Loucy (cell line): ENCODE data around the gene FRMD8.

Source experiments
- H2AFZ ChIP-seq: fragments of 200-600 bp; sonication (generic); 2 replicates; pipeline ENCODE4 v1.6.0; 2016; ENCODE audit warnings: antibody characterized with exemption, mild to moderate bottlenecking, low read length, moderate library complexity
- H3F3A ChIP-seq: fragments of 200-600 bp; 2 replicates; pipeline ENCODE4 v1.6.0; 2016; ENCODE audit warnings: antibody characterized with exemption, low read depth, mild to moderate bottlenecking
- H3K27me3 ChIP-seq: fragments of 200-600 bp; sonication (generic); 2 replicates; pipeline ENCODE4 v1.6.1; 2014; ENCODE audit warnings: low read length, mild to moderate bottlenecking; ENCODE audit not compliant: insufficient read depth, poor library complexity, severe bottlenecking
- H3K36me3 ChIP-seq: fragments of 200-600 bp; sonication (generic); 2 replicates; pipeline ENCODE4 v1.6.1; 2016; ENCODE audit warnings: low read length; ENCODE audit not compliant: insufficient read depth
- H3K4me1 ChIP-seq: fragments of 200-600 bp; sonication (generic); 2 replicates; pipeline ENCODE4 v1.5.1; 2014; ENCODE audit warnings: low read length, mild to moderate bottlenecking; ENCODE audit not compliant: insufficient read depth, poor library complexity, severe bottlenecking
- H3K4me2 ChIP-seq: fragments of 200-600 bp; sonication (generic); 2 replicates; pipeline ENCODE4 v1.6.0; 2014; ENCODE audit warnings: antibody characterized with exemption, low read length, low read depth, mild to moderate bottlenecking; ENCODE audit not compliant: poor library complexity, severe bottlenecking
- H3K4me3 ChIP-seq: fragments of 200-600 bp; sonication (generic); 2 replicates; pipeline ENCODE4 v1.5.1; 2014; ENCODE audit warnings: low read length, mild to moderate bottlenecking, mixed read lengths; ENCODE audit not compliant: poor library complexity, severe bottlenecking
- H3K79me2 ChIP-seq: fragments of 200-600 bp; sonication (generic); 2 replicates; pipeline ENCODE4 v1.6.1; 2014; ENCODE audit warnings: low read length; ENCODE audit not compliant: insufficient read depth
- H3K9ac ChIP-seq: fragments of 200-600 bp; sonication (generic); 2 replicates; pipeline ENCODE4 v1.6.0; 2014; ENCODE audit warnings: mild to moderate bottlenecking, low read depth, low read length, moderate library complexity; ENCODE audit not compliant: poor library complexity, severe bottlenecking
- H3K9me2 ChIP-seq: fragments of 200-600 bp; sonication (generic); replicated peaks from 2 replicates; pipeline ENCODE4 v1.6.1; 2016; ENCODE audit warnings: low read depth, low read length, mixed read lengths
- H3K9me3 ChIP-seq: fragments of 200-600 bp; sonication (generic); 2 replicates; pipeline ENCODE4 v1.6.1; 2014; ENCODE audit warnings: mild to moderate bottlenecking, antibody characterized with exemption, low read length, low read depth; ENCODE audit not compliant: insufficient read depth
- H4K20me1 ChIP-seq: fragments of 200-600 bp; sonication (generic); 2 replicates; pipeline ENCODE4 v1.6.0; 2014; ENCODE audit warnings: antibody characterized with exemption, low read length, mild to moderate bottlenecking; ENCODE audit not compliant: insufficient read depth, poor library complexity, severe bottlenecking
- EZH2phosphoT487 ChIP-seq: fragments of 200-600 bp; IDR thresholded peaks from 2 replicates; pipeline ENCODE4 v1.6.1; 2018; ENCODE audit warnings: antibody characterized with exemption, mild to moderate bottlenecking, moderate library complexity, borderline replicate concordance
- TF ChIP-seq, protein P1 (sequence below): fragments of 200-600 bp; sonication (generic); conservative IDR thresholded peaks from 2 replicates; pipeline ENCODE4 v1.5.1; 2014; ENCODE audit warnings: mild to moderate bottlenecking, antibody characterized with exemption, low read length

Gene FRMD8

DNA sequence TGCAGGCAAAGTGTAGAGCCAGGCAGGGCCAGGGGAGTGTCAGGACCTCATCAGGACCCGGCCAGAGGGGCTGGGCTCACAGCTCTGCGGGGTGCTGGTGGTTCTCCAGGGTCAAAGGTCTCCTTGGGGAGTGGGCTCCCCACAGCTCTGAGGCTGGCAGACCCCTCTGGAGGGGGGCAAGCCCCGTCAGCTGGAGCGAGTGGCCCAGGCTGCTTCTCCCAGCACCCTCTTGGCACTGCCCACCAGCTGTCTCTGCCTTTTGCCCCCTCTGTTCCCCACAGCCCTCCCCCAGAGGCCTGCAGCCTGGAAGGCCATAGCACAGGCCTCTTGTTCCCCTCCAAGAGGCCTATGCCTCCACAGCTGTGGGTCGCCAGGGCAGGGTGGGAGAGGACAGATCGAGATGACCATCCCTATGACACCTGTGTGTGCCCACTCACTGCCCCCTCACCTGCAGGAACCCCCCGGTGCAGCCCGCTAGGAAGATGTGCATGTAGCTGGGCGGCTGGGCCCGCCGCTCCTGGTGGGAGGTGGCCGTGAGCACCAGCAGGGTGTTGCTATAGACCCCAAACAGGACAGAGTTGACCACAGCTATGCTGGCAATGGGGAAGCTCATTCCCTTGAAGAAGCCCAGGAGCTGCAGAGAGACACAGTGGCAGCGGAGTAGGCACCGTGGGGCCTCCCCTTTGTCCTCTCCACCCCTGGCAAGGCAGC, 7.4 kb upstream of the FRMD8 start:
- no peaks in the 10 kb centered on the region for H3K36me3 ChIP-seq
- no peaks in the 10 kb centered on the region for H3K27me3 ChIP-seq
- no peak overlapping the region for H3K9ac ChIP-seq
- H4K20me1 ChIP-seq, result no peaks in the 10 kb centered on the region
- peaks cover 8% of the 10 kb centered on the region; the same call in 1 of the 2 replicates for H3F3A ChIP-seq
- no peak overlapping the region for H2AFZ ChIP-seq
- peaks cover 11% of the 10 kb centered on the region; the same call in 1 of the 2 replicates for H3K79me2 ChIP-seq
- no peaks in the 10 kb centered on the region for H3K9me2 ChIP-seq
- H3K4me2 ChIP-seq, result no peak overlapping the region
- no peaks in the 10 kb centered on the region for H3K9me3 ChIP-seq
- TF ChIP-seq, protein P1, sequence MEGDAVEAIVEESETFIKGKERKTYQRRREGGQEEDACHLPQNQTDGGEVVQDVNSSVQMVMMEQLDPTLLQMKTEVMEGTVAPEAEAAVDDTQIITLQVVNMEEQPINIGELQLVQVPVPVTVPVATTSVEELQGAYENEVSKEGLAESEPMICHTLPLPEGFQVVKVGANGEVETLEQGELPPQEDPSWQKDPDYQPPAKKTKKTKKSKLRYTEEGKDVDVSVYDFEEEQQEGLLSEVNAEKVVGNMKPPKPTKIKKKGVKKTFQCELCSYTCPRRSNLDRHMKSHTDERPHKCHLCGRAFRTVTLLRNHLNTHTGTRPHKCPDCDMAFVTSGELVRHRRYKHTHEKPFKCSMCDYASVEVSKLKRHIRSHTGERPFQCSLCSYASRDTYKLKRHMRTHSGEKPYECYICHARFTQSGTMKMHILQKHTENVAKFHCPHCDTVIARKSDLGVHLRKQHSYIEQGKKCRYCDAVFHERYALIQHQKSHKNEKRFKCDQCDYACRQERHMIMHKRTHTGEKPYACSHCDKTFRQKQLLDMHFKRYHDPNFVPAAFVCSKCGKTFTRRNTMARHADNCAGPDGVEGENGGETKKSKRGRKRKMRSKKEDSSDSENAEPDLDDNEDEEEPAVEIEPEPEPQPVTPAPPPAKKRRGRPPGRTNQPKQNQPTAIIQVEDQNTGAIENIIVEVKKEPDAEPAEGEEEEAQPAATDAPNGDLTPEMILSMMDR, result no peak
- no peak for TF ChIP-seq EZH2phosphoT487
- H3K4me3 ChIP-seq, result no peak overlapping the region
- peaks cover 21% of the 10 kb centered on the region for H3K4me1 ChIP-seq

DNA sequence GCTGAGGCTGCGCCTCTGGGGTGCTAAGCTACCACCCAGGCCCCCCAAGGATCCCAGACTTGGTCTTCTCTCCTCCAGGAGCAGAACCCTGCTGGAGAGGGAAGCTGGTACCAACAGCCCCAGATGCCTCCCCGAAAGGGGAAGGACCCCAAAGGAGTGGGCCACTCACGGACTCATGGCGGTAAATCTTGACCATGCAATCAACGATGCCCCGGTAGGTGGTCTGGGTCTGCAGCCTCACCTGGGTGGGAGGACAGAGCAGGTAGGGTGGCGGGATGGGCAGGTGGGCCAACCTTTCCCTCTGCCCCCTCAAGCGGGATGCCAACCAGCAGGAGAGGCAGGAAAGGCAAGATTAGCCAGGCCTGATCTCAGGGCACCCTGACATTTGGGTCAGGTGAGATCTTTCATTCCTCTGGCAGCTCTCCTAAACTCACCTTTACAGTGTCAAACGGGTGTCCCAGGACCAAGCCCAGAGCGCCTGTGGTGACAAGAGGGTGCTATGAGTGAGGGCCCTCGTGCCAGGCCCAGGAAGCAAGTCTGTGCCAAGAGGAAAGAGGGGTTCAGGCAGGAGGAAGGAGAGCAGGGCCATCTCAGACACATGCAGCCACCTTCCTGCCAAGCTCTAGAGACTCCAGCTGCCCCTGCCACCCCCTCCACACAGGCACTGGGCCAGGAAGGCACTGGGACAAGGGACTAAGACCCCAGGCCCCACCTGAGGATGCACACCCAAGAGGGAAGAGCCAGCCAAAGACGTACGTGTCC, 6.6 kb upstream of the FRMD8 start:
- H3K79me2 ChIP-seq, result peaks cover 11% of the 10 kb centered on the region; the same call in 1 of the 2 replicates
- no peaks in the 10 kb centered on the region for H4K20me1 ChIP-seq
- no peak overlapping the region for H2AFZ ChIP-seq
- H3K9me2 ChIP-seq, result no peaks in the 10 kb centered on the region
- no peaks in the 10 kb centered on the region for H3K27me3 ChIP-seq
- no peak overlapping the region for H3K4me3 ChIP-seq
- TF ChIP-seq, protein P1, result no peak
- no peak for TF ChIP-seq EZH2phosphoT487
- H3F3A ChIP-seq, result peaks cover 8% of the 10 kb centered on the region; the same call in 1 of the 2 replicates
- H3K4me1 ChIP-seq, result peaks cover 29% of the 10 kb centered on the region
- no peak overlapping the region for H3K9ac ChIP-seq
- no peaks in the 10 kb centered on the region for H3K36me3 ChIP-seq
- H3K9me3 ChIP-seq, result no peaks in the 10 kb centered on the region
- peak overlapping the region; percentile 83 for H3K4me2 ChIP-seq

DNA sequence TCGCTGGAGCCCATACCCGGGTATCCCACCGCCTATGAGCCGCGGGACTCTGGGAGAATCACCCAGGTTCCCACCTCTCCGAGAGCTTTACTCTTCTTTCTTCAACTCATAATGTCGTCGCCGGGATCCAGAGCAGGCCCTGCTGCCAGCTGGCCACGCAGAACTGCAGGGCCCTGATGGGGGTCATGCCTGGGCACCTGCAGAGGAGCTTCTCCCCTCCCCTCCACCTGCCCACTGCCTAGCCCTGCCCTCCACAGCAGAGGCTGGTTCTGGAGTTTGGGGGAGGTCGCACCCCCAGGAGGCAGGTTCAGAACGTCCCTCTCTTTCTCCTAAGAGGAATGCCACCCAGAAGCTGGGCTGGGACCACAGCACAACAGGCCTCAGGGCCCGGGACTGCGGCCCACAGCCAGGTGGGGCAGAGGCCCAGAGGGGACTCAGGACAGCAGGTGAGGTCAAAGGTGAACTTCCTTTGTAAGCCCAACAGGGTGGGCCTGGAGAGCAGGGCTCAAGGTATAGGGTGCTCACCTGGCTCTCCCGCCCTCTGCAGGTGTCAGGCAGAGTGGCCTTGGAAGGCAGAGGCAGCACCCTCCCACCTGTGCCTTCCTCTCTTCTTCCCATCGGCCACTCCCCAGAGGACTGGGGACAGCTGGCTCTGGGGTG, 5.8 kb upstream of the FRMD8 start:
- peak overlapping the region; percentile 83 for H3K4me2 ChIP-seq
- no peaks in the 10 kb centered on the region for H3K9me3 ChIP-seq
- peak overlapping the region; percentile 89 for H3K9ac ChIP-seq
- H2AFZ ChIP-seq, result no peak overlapping the region
- peaks cover 32% of the 10 kb centered on the region for H3K4me1 ChIP-seq
- peaks cover 8% of the 10 kb centered on the region; the same call in 1 of the 2 replicates for H3F3A ChIP-seq
- peak overlapping the region; percentile 84 for H3K4me3 ChIP-seq
- H4K20me1 ChIP-seq, result no peaks in the 10 kb centered on the region
- peaks cover 11% of the 10 kb centered on the region; the same call in 1 of the 2 replicates for H3K79me2 ChIP-seq
- H3K27me3 ChIP-seq, result no peaks in the 10 kb centered on the region
- no peaks in the 10 kb centered on the region for H3K36me3 ChIP-seq
- no peak for TF ChIP-seq EZH2phosphoT487
- TF ChIP-seq, protein P1, result no peak
- no peaks in the 10 kb centered on the region for H3K9me2 ChIP-seq
